Measurements from ENCODE around the gene BTNL9.
"Not testable (repeated sequence)": the region's sequence is repeated elsewhere in the genome, so short reads cannot be mapped to it uniquely, and the experiment has no call there.

BTNL9 gene

DNA sequence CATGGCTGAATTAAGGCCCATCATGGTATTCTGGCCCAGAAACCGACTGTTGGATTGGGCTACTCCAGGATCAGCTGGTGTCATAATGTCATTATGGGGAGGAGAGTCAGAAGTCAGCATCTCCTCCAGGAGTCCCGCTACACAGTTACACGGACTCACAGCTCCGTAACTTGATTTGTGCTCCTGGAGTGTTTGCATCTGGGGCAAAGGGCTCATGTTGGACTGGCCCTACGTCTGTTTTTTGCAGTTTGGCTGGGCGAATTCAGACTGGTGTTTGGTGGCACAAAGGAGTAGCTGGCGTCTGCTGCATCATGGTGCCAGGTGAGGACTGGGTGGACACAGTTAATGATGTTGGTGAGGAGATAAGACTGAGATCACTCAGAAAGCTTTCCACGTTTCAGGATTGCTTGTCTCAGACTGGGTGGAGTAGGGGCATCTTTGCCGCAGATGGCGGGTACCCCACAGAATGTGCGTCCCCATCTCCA, 59.6 kb downstream of the BTNL9 start:
- no peak for DNase-seq (ENCODE audit: low read depth, low spot score)

DNA sequence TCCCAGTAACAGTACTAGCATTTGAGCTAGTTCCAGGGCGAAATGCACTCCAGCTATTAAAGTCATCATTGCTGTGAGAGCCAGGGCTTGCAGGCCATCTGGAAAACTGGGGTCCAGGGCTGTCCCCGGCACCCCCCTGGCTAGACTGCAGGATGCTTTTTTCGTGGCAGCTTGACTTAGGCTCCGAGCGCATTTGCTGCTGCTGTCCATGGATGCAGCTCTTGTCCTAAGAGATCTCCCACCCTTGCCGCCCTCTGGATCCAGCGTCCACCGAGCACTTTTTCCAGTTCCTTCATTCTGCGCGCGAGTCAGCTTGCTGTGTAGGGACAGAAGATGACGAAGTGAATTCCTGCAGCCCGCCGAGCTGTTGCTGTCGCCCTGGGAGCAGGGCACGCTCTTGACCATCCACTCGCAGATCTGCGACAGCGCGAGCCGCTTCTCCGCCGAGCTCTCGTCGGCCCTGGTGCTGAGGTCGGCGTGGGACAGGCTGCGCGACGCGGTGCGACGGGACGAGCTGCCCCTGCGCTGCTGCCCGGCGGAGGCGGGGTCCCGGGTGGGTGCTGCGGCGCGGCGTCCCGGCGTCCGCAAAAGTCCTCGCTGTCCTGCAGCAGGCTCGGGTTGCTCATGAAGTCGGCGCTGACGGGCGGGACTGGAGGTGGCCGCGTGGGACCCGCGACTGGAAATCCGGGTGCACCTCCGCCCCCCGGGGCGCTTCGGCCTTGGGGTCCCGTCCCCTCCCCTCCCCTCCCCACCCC, 60.2 kb downstream of the BTNL9 start:
- peak; percentile 19 for DNase-seq (ENCODE audit: low read depth, low spot score)

DNA sequence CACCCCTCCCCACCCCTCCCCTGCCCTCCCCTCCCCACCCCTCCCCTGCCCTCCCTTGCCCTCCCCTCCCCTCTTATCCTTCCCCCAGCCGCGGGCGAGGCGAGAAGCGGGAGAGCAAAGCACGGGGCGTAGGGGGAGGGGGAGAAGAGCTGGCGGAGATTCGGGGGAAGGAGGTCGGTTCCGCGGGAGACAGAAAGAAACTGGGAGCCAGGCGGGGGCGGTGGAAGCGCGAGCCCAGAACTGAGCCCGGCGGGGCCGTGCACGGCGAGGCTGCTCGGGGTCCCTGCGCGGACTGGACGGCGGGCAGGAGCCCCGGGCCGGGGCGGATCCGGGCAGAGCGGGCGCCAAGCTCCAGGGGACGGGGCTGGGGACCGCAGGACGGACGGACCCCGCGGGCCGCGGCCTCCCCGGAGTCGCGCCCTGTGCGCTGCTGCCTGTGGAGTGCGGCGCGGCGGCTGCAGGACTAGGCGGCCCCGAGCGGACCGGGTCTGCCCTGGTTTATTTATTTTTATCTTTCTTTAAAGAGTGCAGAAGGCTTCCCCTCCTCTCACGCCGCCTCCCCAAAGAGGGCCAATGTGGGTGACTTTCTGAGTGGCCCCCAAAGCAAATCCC, 61.1 kb downstream of the BTNL9 start:
- not testable (repeated sequence) for DNase-seq (ENCODE audit: low read depth, low spot score)

DNA sequence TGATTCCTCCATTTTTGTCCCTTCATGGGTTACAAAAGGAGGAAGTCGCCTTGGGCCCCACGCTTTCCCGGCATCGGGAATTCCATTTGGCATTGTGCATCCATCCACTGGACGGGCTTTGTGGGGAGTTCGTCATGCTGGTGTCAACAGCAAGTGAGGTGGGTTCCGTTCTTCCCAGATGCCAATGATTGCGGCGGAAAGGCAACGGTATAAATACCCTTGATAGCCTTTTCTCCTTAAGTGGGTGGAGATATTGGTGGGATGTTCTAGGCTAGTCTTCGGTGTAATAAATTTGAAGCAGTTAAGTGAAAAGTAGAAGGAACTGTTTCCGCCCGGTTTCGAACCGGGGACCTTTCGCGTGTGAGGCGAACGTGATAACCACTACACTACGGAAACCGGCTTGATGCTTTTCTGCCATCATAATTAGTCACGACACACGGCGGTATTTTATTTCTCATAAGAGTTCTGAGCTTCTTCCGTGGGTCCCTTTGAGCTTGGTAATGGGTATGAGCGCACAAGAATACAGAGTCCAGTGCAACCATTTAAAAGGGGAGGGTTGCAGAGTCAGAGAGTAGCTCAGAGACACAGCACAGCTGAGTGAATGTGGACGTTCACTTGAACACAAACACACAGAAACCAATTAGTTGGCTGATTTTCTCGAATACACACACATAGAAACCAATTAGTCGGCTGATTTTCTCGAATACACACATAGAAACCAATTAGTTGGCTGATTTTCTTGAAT, 62.0 kb downstream of the BTNL9 start:
- not testable (repeated sequence) for DNase-seq (ENCODE audit: low read depth, low spot score)

DNA sequence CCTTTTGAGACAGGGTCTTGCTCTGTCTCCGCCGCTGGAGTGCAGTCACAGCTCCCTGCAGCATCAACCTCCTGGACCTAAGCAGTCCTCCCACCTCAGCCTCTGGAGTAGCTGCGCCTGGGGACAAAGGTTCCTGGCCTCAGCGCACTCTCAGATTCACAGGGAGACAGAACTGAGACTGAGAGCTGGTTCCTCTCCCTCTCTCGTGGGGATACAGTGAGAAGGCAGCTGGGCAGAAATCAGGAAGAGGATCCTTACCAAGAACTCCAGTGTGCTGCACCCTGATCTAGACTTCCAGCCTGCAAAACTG, 64.1 kb downstream of the BTNL9 start:
- not testable (repeated sequence) for DNase-seq (ENCODE audit: low read depth, low spot score)

DNA sequence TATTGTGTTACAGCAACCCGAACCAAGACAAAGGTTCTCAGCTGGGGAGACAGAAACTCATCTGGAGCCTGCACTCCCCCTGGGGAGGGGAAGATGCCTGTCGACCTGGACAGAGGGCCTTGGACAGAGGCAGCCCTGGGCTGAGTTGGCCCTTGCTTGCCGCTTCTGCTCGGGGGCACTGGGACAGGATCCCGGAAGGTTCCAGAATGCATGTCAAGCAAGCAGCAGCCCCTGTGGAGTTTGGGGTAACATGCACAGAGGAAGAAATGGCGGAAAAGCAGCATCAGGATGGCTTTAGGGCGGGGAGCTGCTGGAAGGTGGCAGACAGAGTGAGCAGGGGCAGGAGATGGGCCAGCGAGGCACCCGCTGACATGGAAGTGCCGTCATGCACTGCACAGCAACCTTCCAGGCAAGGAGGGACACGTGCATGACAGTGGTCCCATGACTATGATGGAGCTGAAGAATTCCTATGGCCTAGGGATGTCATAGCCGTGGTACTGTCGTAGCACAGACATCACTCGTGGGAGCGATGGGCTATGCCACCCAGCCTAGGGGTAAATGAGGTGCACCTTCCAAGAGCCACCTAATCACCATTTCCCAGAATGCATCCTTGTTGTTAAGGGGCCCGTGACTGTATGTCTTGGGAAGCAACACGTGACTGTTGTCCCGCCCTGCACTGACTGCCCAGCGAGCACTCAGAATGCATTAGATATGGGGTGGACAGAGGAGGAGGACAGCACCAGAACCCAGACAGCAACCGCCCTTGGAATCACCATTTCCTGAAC, 64.7 kb downstream of the BTNL9 start:
- DNase-seq (ENCODE audit: low read depth, low spot score), result not testable (repeated sequence)

DNA sequence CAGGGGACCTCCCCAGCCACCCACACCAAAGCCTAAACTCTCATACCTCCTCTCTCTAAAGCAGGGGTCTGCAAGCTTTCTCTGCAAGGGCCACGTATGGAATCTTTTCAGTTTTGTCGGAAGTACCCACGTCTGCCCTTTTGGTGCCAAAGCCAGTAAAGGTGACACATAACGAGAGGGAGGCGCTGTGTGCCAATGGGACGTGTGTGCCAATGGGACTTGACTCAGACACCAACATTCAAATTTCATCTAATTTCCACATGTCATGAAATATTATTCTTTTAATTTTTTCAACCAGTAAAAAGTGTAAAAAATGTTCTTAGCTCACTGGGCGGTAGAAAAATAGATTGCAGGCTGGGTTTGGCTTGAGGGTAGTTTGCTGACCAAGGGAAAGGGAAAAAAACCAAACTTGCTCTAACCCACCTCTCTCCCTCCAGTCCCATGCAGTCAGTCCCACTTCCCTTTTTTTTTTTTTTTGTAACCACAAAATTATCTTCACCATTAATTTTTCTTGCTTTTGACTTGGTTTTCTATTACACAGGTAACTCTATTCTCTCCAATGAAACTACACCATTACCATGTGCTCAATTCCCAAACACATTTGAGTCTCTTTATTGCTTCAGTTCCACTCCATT, 65.4 kb downstream of the BTNL9 start:
- DNase-seq (ENCODE audit: low read depth, low spot score), result no peak

DNA sequence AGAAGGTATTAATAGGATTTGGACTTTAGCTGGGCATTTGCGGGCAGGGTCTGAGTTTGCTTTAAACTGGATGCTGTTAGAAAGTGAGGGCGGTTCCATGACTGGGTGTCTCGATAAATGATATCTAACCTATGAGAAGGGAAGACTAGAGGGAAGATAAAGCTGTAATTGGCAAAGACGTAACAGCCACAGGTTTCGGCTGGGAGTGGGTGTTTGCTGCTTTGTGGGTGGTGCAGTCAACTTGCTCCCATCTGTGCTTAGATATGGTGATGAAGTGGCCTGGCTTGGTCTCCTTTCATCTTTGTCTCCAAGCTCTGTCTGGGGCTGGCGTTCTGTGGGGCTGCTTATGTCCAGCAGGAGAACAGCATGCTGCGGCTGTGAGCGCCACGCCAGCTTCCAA, 67.6 kb downstream of the BTNL9 start:
- no peak for DNase-seq (ENCODE audit: low read depth, low spot score)

DNA sequence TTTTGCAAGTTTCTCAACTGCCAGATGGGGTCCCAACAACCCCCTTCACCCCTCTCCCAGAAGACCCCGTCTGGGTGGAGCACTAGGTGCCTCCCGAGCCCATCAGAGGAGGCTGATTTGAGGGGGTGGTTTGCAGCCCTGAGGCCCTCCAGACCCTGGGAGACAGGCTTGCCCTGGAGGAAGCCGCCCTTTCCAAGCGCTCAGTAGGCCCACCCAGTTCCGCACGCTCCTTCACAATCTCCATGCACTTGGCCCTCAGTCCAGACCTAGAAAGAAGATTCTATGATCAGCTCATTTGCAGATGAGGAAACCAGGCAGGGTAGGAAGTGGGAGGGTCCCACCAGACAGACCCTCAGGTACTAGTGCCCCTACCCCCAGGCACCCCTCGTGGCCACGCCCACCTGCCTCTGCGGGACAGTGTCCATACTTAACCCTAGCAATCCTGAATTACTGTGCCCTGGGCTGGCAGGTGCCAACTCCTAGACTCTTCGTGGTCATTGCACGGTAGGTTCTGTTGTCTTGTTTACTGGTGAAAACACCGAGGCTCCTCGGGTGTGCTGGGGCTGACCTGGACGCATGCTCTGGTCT, 68.6 kb downstream of the BTNL9 start:
- no peak for DNase-seq (ENCODE audit: low read depth, low spot score)

DNA sequence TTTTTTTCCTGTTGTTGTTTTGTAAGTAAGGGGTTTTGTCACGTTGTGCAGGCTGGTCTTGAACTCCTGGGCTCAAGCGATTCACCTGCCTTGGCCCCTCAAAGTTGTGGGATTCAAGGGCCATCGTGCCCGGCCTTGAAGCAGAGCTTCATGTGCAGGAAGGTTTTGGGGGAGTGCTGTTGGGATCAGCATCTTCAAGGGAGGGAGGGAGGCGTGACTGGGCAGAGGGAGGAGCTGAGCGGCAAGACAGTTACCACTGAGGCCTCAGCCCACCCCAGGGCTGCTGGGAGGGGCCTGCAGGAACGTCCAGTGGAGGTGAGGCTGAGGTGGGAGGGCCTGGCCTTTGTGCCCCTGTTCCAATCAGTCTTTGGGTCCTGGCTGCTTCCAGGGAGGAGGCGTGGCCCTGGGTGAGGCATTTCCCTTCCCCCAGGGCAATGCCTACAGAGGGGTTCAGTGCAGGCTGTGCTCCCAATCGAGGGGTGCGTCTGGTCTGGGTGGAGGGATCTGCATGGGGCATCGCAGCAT, 69.5 kb downstream of the BTNL9 start:
- no peak for DNase-seq (ENCODE audit: low read depth, low spot score)

DNA sequence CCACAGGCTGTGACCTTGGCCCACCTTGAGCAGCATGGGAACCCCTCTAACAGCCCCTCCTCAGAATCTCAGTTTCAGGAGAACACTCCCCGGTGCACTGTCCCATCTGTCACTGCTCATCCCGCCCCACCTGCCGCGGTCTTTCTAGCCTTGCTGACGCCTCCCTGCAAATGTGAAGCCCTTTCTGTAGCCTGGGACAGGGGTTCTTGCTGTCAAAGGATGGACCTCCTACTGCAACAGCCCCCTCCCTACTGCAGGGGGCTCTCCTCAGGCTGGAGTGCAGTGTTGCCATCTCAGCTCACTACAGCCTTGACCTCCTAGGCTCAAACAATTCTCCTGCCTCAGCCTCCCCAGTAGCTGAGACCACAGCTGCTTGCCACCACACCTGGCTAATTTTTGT, 70.9 kb downstream of the BTNL9 start:
- DNase-seq (ENCODE audit: low read depth, low spot score), result no peak

Measured in astrocyte of the hippocampus (primary cell).